Left ventricle myocardium superior (tissue), 1 donor: Measurements from ENCODE around the gene CLTB. TPM values are rescaled to one million over a fixed set of nuclear protein-coding genes. Genes with fewer than 3 reads are reported as not detected.

Experiments
- ATAC-seq: fragments of 200-7000 bp; cut with Tn5 transposase; one replicate; pipeline ENCODE4 v1.9.1; 2020; ENCODE audit warnings: mild to moderate bottlenecking, moderate library complexity
- DNase-seq: peaks from one replicate; pipeline ENCODE4 v3.0.0-alpha.2; 2020
- intact Hi-C: fragments of 100-400 bp; cut with micrococcal nuclease; formaldehyde crosslinking; loops from one replicate; pipeline ENCODE4 v1.11.0; 2022
- microRNA-seq: library from miRNA; unstranded; fragments of <30 nt; microRNA quantifications from one replicate; pipeline ENCODE4 v1.2.0, GENCODE V29; 2020; ENCODE audit warnings: borderline number of aligned reads
- total RNA-seq: library from RNA; stranded (reverse); fragmentation: NEBNext Ultra II Directional; extraction: Animal tissue kit (Norgen Biotek cat#: 25700); gene quantifications from one replicate; pipeline ENCODE4 v1.2.1, GENCODE V29; 2021
- donor health status: DM: no; HTN: yes; CAD: no; lungs with severe emphysema.

Gene CLTB
- total RNA-seq, 1 donor from 2014 or later, result 223 TPM

GRCh38 chr5:176362233-176362490 is 54.2 kb downstream of the CLTB start:
- intact Hi-C loops, result no loop called here
- ATAC-seq, result no peak

GRCh38 chr5:176361437-176362232 is 54.7 kb downstream of the CLTB start, which contains the start of gene KIAA1191:
TSS of gene KIAA1191 (minus strand) at chr5:176361764. CDS start at chr5:176359508, 2,256 bp downstream.
- intact Hi-C loops, result no loop called here
- ATAC-seq (peak; percentile 94), DNase-seq (peak; percentile 98)

More at GRCh38 chr5:176362233-176362490, 54.2 kb downstream of the CLTB start:
- DNase-seq, result no peak

GRCh38 chr5:176360894-176361436 is 55.4 kb downstream of the CLTB start:
- ATAC-seq (peak; percentile 3), DNase-seq (no peak)
- intact Hi-C loops, result no loop called here

GRCh38 chr5:176359658-176360057 is 56.7 kb downstream of the CLTB start:
- ATAC-seq (no peak), DNase-seq (no peak)
- intact Hi-C loops, result no loop called here

GRCh38 chr5:176356179-176356566 is 60.2 kb downstream of the CLTB start:
- no peak for DNase-seq
- no peak for ATAC-seq
- intact Hi-C loops, result no loop called here

GRCh38 chr5:176355400-176356178 is 60.8 kb downstream of the CLTB start:
- ATAC-seq (no peak), DNase-seq (no peak)
- intact Hi-C loops, result no loop called here

GRCh38 chr5:176353533-176353932 is 62.8 kb downstream of the CLTB start:
- intact Hi-C loops, result no loop called here
- DNase-seq (no peak), ATAC-seq (no peak)

- ATAC-seq (no peak), DNase-seq (no peak)
- intact Hi-C loops, result no loop called here
These were observed 64.0 kb downstream of the CLTB start for GRCh38 chr5:176352116-176352878.

- no peak for DNase-seq
- intact Hi-C loops, result no loop called here
- ATAC-seq, result no peak
These were observed 65.9 kb downstream of the CLTB start for GRCh38 chr5:176350416-176350815.

GRCh38 chr5:176342766-176343458 is 73.4 kb downstream of the CLTB start:
- intact Hi-C loops, result no loop called here
- DNase-seq, result no peak
- ATAC-seq, result no peak

Small RNAs within 50 kb of the gene (microRNA-seq; reads per million reads assigned to microRNA genes)
- gene MIR1271, result 5.9 reads per million

Other genes with a start within 250 kb of the CLTB start
- 6.1 TPM for gene SIMC1, start 178.1 kb downstream of the CLTB start, total RNA-seq
- gene KIAA1191, start 54.8 kb downstream of the CLTB start, total RNA-seq, result 82.2 TPM
- gene ARL10, start 51.1 kb downstream of the CLTB start, total RNA-seq, result 4.4 TPM
- 19.0 TPM for gene NOP16, start 27.9 kb downstream of the CLTB start, total RNA-seq
- 222 TPM for gene HIGD2A, start 27.8 kb downstream of the CLTB start, total RNA-seq
- 16.2 TPM for gene FAF2, start 31.8 kb upstream of the CLTB start, total RNA-seq
- gene RNF44, start 120.9 kb upstream of the CLTB start, total RNA-seq, result 32.4 TPM
- 0.20 TPM for gene CDHR2, start 132.8 kb upstream of the CLTB start, total RNA-seq
- 0.50 TPM for gene GPRIN1, start 193.6 kb upstream of the CLTB start, total RNA-seq
- not detected for gene SNCB, start 214.0 kb upstream of the CLTB start, total RNA-seq
- gene EIF4E1B, start 214.1 kb upstream of the CLTB start, total RNA-seq, result not detected
- 31.7 TPM for gene TSPAN17, start 230.9 kb upstream of the CLTB start, total RNA-seq